Fibroblast of lung (primary cell): ENCODE measurements around the gene IL5RA. TPM values are rescaled to one million over a fixed set of nuclear protein-coding genes. Genes with fewer than 3 reads are reported as not detected.

Source experiments
- DNase-seq, 2 donors: peaks; one replicate each; pipeline versions ENCODE4 v3.0.0 to v3.0.0-alpha.2; 2010; ENCODE audit warnings: low read depth in 2 of 2
- H2AFZ ChIP-seq: 2 replicates; pipeline ENCODE4 v1.5.1; 2012; ENCODE audit warnings: low read length, control low read depth, inconsistent platforms
- H3K27ac ChIP-seq: 2 replicates; pipeline ENCODE4 v1.5.1; 2011; ENCODE audit warnings: low read length, control low read depth; ENCODE audit not compliant: insufficient read depth
- H3K27me3 ChIP-seq: 2 replicates; pipeline ENCODE4 v1.5.1; 2011; ENCODE audit warnings: mild to moderate bottlenecking, low read length; ENCODE audit not compliant: control insufficient read depth, insufficient read depth
- H3K36me3 ChIP-seq: 2 replicates; pipeline ENCODE4 v1.5.1; 2011; ENCODE audit warnings: low read length; ENCODE audit not compliant: control insufficient read depth, insufficient read depth
- H3K4me1 ChIP-seq: 2 replicates; pipeline ENCODE4 v1.5.1; 2011; ENCODE audit warnings: low read length; ENCODE audit not compliant: control insufficient read depth, insufficient read depth; ENCODE audit errors: extremely low read depth
- H3K4me2 ChIP-seq: 2 replicates; pipeline ENCODE4 v1.5.1; 2011; ENCODE audit warnings: low read length, control low read depth; ENCODE audit not compliant: insufficient read depth; ENCODE audit errors: extremely low read depth
- H3K4me3 ChIP-seq, 4 experiments: fragments of 200-600 bp in 1 of 4; sonication (generic) in 1 of 4; replicated peaks in 1 of 4; 2 replicates each; pipeline ENCODE4 v1.5.1; 2011 to 2016; ENCODE audit warnings: low read length in 4 of 4, low read depth in 3 of 4, mild to moderate bottlenecking in 3 of 4, control low read depth in 2 of 4, inconsistent platforms in 1 of 4, mixed read lengths in 1 of 4; ENCODE audit not compliant: insufficient read depth in 1 of 4; ENCODE audit errors: control extremely low read depth in 1 of 4
- H3K79me2 ChIP-seq: 2 replicates; pipeline ENCODE4 v1.5.1; 2012; ENCODE audit warnings: mild to moderate bottlenecking, low read length, inconsistent platforms; ENCODE audit not compliant: control insufficient read depth, insufficient read depth
- H3K9ac ChIP-seq: 2 replicates; pipeline ENCODE4 v1.5.1; 2011; ENCODE audit warnings: mild to moderate bottlenecking, low read length, control low read depth; ENCODE audit not compliant: insufficient read depth
- H3K9me3 ChIP-seq: 2 replicates; pipeline ENCODE4 v1.5.1; 2012; ENCODE audit warnings: low read depth, low read length; ENCODE audit not compliant: control insufficient read depth, insufficient read depth
- H4K20me1 ChIP-seq: 2 replicates; pipeline ENCODE4 v1.5.1; 2011; ENCODE audit warnings: low read length; ENCODE audit not compliant: control insufficient read depth, insufficient read depth; ENCODE audit errors: extremely low read depth
- CTCF ChIP-seq, 2 donors: IDR thresholded peaks in 1 of 2; conservative IDR thresholded peaks in 1 of 2; 1 replicate in 1 of 2; 2 replicates in 1 of 2; pipeline ENCODE4 v1.5.1; 2011 to 2012; ENCODE audit warnings: low read length in 2 of 2, control low read depth in 1 of 2, inconsistent platforms in 1 of 2, low read depth in 1 of 2, mild to moderate bottlenecking in 1 of 2
- EZH2 ChIP-seq: IDR thresholded peaks from 2 replicates; pipeline ENCODE4 v1.5.1; 2012; ENCODE audit warnings: low read length, control low read depth, mild to moderate bottlenecking; ENCODE audit errors: missing control alignments
- polyA plus RNA-seq, 2 donors: library from polyadenylated mRNA; depleted of rRNA in 1 of 2; stranded (reverse) in 1 of 2; unstranded in 1 of 2; fragments of >200 nt; gene quantifications; 2 replicates each; pipeline ENCODE4 v1.2.1, GENCODE V29; 2011 to 2012; ENCODE audit warnings: missing spikeins in 1 of 2
- total RNA-seq: library from RNA; depleted of rRNA; stranded (reverse); fragments of >200 nt; gene quantifications from 2 replicates; pipeline ENCODE4 v1.2.1, GENCODE V29; 2014

The IL5RA gene
- total and polyA plus RNA-seq, 2 donors (not counting 1 experiment from before 2014, with no cell fraction given): not detected

GRCh38 chr3:3141939-3142338, 31.8 kb upstream of the IL5RA start:
- TF ChIP-seq EZH2: no peak
- TF ChIP-seq CTCF (conservative IDR thresholded peaks at IDR 0.05 in 1 of 2, IDR thresholded peaks at IDR 0.05 in 1 of 2; ENCODE audit: low read depth in 1 of 2, low read length in 2 of 2): no peak
- Histone ChIP-seq H3K27me3 (no peaks in the 10 kb centered on the region), H3K9me3 (no peaks in the 10 kb centered on the region), H2AFZ (no peak overlapping the region), H3K79me2 (no peaks in the 10 kb centered on the region), H3K4me1 (no peaks in the 10 kb centered on the region), H3K27ac (no peak overlapping the region), H3K4me2 (no peak overlapping the region), H3K36me3 (no peaks in the 10 kb centered on the region), H3K9ac (no peak overlapping the region), H3K4me3 (no peak overlapping the region), H4K20me1 (no peaks in the 10 kb centered on the region)
- DNase-seq: peak in 1 of 2 donors; percentile 7

- no peaks in the 10 kb centered on the region for H3K27me3 ChIP-seq
- H4K20me1 ChIP-seq: no peaks in the 10 kb centered on the region
- DNase-seq: no peak
- no peak overlapping the region for H3K4me2 ChIP-seq
- no peaks in the 10 kb centered on the region for H3K4me1 ChIP-seq
- H2AFZ ChIP-seq: no peak overlapping the region
- TF ChIP-seq EZH2 (no peak), CTCF (conservative IDR thresholded peaks at IDR 0.05 in 1 of 2, IDR thresholded peaks at IDR 0.05 in 1 of 2; ENCODE audit: low read depth in 1 of 2, low read length in 2 of 2) (no peak)
- no peaks in the 10 kb centered on the region for H3K36me3 ChIP-seq
- no peak overlapping the region for H3K27ac ChIP-seq
- peaks cover 14% of the 10 kb centered on the region for H3K79me2 ChIP-seq
- no peaks in the 10 kb centered on the region for H3K9me3 ChIP-seq
- no peak overlapping the region for H3K9ac ChIP-seq
- no peak overlapping the region for H3K4me3 ChIP-seq
These were observed 27.4 kb upstream of the IL5RA start for GRCh38 chr3:3137526-3137925.

GRCh38 chr3:3134750-3135448, 24.7 kb upstream of the IL5RA start:
- H3K27me3 ChIP-seq: no peaks in the 10 kb centered on the region
- TF ChIP-seq EZH2 (no peak), CTCF (conservative IDR thresholded peaks at IDR 0.05 in 1 of 2, IDR thresholded peaks at IDR 0.05 in 1 of 2; ENCODE audit: low read depth in 1 of 2, low read length in 2 of 2) (no peak)
- peak in 1 of 2 donors; percentile 12 for DNase-seq
- H3K79me2 ChIP-seq: peaks cover 14% of the 10 kb centered on the region
- H3K36me3 ChIP-seq: peaks cover 2% of the 10 kb centered on the region
- no peak overlapping the region for H3K27ac ChIP-seq
- H3K9me3 ChIP-seq: no peaks in the 10 kb centered on the region
- no peak overlapping the region for H3K9ac ChIP-seq
- H3K4me1 ChIP-seq: no peaks in the 10 kb centered on the region
- no peaks in the 10 kb centered on the region for H4K20me1 ChIP-seq
- H3K4me2 ChIP-seq: no peak overlapping the region
- H2AFZ ChIP-seq: no peak overlapping the region
- H3K4me3 ChIP-seq: no peak overlapping the region
